GM18519 (cell line): ENCODE measurements around the gene TTLL7.

Experiments
- ATAC-seq: cut with Tn5 transposase; IDR thresholded peaks from one replicate; pipeline ENCODE4 v1.9.1; 2021; ENCODE audit warnings: mild to moderate bottlenecking, moderate library complexity; ENCODE audit not compliant: unreplicated experiment, low FRiP score

TTLL7 gene, protein sequence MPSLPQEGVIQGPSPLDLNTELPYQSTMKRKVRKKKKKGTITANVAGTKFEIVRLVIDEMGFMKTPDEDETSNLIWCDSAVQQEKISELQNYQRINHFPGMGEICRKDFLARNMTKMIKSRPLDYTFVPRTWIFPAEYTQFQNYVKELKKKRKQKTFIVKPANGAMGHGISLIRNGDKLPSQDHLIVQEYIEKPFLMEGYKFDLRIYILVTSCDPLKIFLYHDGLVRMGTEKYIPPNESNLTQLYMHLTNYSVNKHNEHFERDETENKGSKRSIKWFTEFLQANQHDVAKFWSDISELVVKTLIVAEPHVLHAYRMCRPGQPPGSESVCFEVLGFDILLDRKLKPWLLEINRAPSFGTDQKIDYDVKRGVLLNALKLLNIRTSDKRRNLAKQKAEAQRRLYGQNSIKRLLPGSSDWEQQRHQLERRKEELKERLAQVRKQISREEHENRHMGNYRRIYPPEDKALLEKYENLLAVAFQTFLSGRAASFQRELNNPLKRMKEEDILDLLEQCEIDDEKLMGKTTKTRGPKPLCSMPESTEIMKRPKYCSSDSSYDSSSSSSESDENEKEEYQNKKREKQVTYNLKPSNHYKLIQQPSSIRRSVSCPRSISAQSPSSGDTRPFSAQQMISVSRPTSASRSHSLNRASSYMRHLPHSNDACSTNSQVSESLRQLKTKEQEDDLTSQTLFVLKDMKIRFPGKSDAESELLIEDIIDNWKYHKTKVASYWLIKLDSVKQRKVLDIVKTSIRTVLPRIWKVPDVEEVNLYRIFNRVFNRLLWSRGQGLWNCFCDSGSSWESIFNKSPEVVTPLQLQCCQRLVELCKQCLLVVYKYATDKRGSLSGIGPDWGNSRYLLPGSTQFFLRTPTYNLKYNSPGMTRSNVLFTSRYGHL

DNA sequence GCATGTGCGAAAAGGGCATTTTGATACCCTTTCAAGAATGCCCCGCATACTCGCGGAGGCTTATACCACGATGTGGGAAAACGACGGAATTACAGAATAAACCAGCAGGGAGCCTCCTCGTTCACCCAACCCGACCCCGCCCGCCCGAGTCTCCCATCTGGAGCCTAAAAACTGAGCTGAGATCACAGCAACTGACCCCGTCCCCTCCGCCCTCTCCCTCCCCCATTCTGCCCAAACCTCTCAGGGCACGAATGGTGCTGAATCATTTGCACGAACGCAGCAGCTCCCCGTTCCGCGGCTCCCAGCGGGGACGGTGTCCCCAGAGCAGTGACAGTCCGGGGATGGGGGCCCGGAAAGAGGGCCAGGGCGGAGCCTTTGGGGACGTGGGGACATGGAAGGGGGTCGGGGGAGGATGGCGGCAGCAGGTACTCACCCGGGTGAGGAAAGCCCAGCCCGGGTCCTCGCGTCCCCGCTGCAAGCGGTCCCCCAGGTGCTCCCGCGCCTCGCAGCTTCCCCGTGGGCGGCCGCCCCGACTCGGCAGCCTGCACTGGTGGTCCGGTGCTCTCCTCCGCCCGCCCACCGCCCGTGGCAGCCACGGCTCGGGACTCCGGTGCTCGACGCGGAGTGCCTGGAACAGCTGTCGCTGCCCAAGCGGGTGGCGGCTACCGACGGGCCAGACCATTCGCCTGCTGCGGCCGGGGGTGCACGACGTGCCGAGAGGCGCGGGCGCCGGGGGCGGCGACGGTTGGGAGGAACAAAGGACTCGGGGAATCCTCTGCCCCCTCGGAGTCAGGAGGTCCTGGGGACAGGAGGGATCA lies at the start of gene TTLL7:
TTLL7 (minus strand) TSS at position 635 of the 818 bp plus-strand sequence. CDS start 46,921 bp downstream, outside the sequence.
- peak; percentile 53 for ATAC-seq

DNA sequence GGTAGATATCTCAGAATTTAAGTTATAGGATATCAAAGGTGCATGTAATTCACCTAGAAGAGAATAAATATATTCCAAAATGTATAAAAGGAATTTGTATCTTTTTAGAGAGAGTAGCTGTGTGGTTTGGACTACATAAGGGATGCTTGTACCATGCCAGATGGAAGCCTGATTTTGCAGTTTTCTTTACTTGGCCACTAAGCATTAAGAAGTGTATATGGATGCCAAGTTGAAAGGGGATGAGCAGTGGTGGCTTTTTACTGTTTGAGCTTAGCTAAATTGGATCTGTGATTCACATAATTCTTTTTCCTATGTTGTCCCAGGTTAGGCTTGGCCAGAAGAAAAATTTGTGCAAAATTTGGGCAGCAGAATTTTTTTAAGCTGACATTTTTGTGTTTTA lies 43.5 kb upstream of the TTLL7 start:
- ATAC-seq = no peak

DNA sequence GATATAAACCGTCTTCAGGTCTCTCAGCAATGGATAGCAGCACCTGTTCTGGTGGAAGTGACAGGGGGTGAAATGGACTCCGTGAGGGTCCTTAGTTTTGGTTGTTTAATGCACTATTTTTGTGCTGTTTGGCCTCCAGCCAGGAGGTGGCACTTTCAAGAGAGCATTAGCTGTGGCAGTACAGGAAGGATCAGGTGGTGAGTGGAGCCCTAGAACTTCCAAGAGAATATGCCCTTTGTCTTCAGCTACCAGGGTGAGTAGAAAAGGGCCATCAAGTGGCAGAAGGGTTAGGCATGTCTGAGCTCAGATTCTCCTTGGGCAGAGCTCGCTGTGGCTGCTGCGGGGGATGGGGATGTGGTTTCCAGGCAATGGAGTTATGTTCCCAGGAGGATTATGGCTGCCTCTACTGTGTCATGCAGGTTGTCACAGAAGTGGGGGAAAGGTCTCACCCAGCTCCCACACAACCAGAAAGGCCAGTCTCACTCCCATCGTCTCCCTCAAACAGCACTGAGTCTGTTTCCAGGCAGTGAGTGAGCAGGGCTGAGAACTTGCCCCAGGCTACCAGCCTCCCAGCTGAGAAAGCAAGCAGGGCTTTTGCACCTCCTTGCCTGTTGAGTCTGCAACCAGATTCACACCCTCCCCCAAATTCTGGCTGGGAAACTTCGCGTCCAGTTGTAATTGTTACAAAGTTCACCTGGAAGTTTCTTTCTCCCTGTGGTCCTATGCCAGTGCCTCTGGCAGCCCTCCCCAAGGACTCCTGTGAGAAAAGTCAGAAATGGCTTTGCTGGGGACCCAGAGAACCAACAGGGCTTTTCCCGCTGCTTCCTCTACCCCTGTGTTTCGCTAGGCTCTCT lies 39.1 kb upstream of the TTLL7 start:
- no peak for ATAC-seq

- ATAC-seq = no peak
Observed at GRCh38 chr1:84031802-84032327, 32.9 kb upstream of the TTLL7 start.

DNA sequence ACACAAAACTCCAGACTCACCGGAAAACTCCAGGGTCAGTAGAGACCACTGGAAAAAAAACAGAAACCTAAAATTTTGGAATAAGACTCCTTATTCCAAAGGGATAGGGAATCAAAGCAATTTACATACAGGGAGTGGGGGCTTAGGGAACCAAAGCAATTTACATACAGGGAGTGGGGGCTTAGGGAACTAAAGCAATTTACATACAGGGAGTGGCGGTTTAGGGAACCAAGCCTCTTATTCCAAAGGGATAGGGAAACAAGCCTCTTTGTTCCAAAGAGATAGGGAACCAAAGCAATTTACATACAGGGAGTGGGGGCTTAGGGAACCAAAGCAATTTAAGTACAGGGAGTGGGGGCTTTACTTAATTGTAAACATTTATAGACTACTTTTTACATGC lies 28.4 kb upstream of the TTLL7 start:
- no peak for ATAC-seq

DNA sequence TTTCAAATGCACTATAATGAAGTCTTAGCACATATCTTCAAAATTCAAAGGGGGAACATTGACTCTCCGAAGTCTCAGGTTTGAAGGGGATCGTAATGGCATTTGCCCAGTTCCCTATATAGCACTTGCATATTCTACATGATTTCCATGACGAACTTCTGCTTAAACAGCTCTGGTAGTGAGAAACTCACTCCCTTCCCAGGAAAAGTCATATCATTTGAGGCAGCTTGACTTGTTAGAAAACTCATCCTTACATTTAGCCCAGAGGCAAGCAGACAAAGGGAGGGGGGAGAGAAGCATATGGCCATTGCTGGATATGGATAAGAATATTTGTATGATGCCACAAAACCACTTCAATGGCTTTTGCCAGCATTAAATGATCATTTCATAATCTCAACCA lies 27.0 kb upstream of the TTLL7 start:
- ATAC-seq = no peak

- ATAC-seq = no peak
Observed at GRCh38 chr1:84021822-84022221, 22.9 kb upstream of the TTLL7 start.

- no peak for ATAC-seq
Observed at GRCh38 chr1:84020151-84020550, 21.2 kb upstream of the TTLL7 start.

DNA sequence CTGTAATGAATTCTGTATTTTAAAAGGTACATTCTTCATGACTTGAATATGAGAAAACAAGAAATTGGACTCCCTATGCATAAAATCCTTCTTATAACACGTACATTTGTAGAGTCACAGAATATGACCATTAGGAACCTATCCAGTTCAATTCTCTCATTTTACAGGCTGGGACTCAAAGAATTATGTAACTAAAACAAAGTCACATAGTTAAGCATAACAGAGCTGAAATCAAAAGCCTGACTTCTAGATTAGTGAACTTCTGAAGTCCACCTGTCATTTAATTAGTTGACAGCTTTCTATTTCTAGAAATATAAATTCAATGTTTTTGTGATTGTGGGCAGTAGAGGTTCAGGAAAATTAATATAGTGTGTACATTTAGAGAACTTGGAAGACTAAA lies 20.3 kb upstream of the TTLL7 start:
- no peak for ATAC-seq

GRCh38 chr1:84013708-84014107 lies 14.8 kb upstream of the TTLL7 start:
- no peak for ATAC-seq

GRCh38 chr1:84012018-84012417 lies 13.1 kb upstream of the TTLL7 start:
- ATAC-seq = no peak

DNA sequence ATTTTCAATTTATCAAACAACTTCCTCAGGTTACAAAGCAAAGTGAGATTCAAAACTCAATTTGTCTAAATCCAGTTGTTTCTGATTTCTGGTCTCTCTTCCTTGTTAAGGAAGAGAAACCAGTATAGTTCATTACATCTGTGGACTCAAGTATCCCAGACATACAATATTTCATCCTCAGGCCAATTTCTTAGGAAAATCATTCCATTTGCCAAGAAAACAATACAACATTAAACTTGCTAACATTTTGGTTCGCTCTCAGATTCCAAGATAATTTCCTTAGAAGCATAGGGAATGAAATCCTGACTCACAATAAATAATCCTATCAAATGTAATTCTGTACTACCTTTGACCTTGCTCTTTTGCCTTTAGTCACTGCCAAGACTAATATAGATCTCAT lies 11.2 kb upstream of the TTLL7 start:
- ATAC-seq = no peak

DNA sequence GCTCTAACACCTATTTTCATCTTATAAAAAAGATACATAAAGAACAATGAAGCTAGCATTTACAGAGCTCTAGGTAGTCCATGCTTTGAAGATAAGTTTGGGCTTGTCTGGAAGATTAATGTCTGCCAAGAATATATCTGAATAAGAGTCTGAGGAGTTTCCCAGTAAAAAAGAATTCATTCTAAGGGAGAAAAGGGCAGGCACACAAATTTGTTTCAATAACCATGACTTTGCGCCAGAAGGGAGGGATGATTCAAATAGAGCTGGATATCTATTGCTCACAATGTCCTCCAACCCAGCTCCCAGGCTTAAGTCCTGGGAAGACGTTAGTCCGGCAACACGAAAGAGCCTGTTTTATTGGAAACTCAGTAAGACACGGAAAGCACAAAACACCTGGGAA lies 9.7 kb upstream of the TTLL7 start:
- ATAC-seq = no peak

DNA sequence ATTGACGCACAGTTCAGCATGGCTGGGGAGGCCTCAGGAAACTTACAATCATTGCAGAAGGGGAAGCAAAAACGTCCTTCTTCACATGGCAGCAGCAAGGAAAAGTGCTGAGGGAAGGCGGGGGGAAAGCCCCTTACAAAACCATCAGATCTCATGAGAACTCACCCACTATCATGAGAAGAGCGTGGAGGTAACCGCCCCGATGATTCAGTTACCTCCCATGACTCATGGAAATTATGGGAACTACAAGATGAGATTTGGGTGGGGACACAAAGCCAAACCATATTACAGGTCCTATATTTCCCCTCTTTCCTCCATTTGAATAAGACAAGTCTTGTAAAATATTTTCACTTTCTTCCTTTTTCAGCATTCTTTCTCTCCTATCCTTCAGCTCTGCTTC lies 7.7 kb upstream of the TTLL7 start:
- ATAC-seq = no peak

- no peak for ATAC-seq
Observed at GRCh38 chr1:84001501-84001900, 2.6 kb upstream of the TTLL7 start.

- no peak for ATAC-seq
Observed at GRCh38 chr1:84000954-84001495, 2.1 kb upstream of the TTLL7 start.

GRCh38 chr1:84000196-84000885 lies 1.4 kb upstream of the TTLL7 start:
- no peak for ATAC-seq

DNA sequence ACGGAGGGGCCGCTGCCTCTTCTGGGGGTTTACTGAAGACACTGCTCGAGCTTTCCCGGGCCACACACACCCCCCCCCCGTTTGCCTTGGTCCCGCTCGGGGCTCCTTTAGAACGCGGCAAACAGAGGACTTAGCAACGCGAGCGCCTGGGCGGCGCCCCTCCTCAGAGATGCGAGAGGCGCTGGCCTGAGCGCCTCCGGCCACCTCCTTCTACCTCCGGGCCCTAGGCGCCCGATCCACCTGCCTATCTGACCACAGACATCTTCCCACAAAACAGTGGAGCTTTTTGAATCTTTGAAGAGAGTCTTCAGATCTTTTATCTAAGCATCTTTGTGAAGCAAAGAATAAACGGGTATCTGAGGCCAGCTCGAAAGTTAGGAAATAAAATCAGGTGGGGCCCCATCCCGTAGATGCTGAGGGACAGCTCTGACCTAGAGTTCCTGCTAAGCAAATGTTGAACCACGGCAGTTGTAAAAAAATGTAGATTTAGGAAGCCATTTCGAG lies 436 bp upstream of the TTLL7 start:
- ATAC-seq = peak; percentile 62

GRCh38 chr1:83998205-83998497 lies 781 bp downstream of the TTLL7 start:
- ATAC-seq = no peak
